ENCODE data around the gene EVA1C.

DNA sequence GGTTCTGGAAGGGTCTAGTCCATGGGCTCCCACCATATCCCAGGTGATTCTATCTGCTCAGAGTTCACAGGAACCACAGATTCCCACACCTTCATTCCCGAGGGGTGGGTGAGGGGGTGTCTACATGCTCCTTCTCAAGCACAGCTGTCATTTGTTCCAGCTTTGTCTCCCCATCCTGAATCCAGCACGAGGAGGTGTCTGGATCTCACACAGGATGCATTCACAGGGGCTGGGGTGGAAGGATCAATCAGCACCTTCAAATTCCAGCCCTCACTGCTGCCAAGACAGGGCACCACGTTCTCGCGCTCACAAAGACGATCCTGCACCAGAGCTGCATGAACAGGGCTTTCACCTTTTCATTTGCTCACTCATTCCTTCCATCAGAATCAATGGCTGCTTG lies 120.1 kb downstream of the EVA1C start:
- TF ChIP-seq CTCF (IDR thresholded peaks at IDR 0.05) (no peak), TEAD4 (IDR thresholded peaks at IDR 0.05; ENCODE audit: borderline replicate concordance, insufficient read depth) (no peak), CHD2 (IDR thresholded peaks at IDR 0.05; ENCODE audit: low read length, partially characterized antibody) (no peak), POLR2AphosphoS5 (IDR thresholded peaks at IDR 0.05; ENCODE audit: low read depth, low read length) (no peak)
